Adrenal gland (tissue), 5 donors: ENCODE measurements around the gene TMEM242.

ENCODE experiments used
- POLR2A ChIP-seq, 2 donors: fragments of 450-650 bp; IDR thresholded peaks; one replicate each; pipeline ENCODE4 v1.6.1; 2017; ENCODE audit warnings: antibody characterized with exemption in 2 of 2, mild to moderate bottlenecking in 2 of 2, moderate library complexity in 1 of 2
- TF ChIP-seq, protein P1 (sequence below), 6 experiments: fragments of 450-650 bp in 4 of 6; fragments of 200-600 bp in 2 of 6; sonication (generic) in 1 of 6; IDR thresholded peaks; 1 replicate in 5 of 6; 2 replicates in 1 of 6; pipeline versions ENCODE4 v1.5.1 to v1.8.0; 2016 to 2021; ENCODE audit warnings: antibody characterized with exemption in 6 of 6, mild to moderate bottlenecking in 2 of 6, moderate library complexity in 1 of 6
- donor health status: DM: no; HTN: no; CAD: no.

DNA sequence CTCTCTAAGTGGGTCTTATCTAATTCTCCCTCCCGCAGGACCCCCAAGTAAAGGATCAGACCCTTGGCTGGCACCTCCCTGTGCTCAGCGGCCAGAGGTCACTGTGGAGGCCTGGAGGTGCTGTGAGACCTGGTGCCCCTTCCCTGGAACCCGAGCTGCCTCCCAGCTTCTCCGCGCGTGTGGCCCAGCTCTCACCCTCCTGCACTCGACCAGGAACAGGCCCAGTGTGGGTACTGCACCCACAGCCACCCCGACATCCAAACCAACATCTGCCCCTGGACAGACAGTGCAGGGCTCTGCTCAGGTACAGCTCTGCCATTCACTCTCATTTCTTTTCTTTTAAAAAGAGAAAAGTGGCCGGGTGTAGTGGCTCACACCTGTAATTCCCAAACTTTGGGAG lies 42.4 kb downstream of the TMEM242 start:
- TF ChIP-seq POLR2A (IDR thresholded peaks at IDR 0.05): no peak
- TF ChIP-seq, protein P1, sequence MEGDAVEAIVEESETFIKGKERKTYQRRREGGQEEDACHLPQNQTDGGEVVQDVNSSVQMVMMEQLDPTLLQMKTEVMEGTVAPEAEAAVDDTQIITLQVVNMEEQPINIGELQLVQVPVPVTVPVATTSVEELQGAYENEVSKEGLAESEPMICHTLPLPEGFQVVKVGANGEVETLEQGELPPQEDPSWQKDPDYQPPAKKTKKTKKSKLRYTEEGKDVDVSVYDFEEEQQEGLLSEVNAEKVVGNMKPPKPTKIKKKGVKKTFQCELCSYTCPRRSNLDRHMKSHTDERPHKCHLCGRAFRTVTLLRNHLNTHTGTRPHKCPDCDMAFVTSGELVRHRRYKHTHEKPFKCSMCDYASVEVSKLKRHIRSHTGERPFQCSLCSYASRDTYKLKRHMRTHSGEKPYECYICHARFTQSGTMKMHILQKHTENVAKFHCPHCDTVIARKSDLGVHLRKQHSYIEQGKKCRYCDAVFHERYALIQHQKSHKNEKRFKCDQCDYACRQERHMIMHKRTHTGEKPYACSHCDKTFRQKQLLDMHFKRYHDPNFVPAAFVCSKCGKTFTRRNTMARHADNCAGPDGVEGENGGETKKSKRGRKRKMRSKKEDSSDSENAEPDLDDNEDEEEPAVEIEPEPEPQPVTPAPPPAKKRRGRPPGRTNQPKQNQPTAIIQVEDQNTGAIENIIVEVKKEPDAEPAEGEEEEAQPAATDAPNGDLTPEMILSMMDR (IDR thresholded peaks at IDR 0.05): no peak
